ENCODE data around the gene TADA2A.
"Not testable (repeated sequence)": the region's sequence is repeated elsewhere in the genome, so short reads cannot be mapped to it uniquely, and the experiment has no call there.

Gene TADA2A

GRCh38 chr17:37400505-37400904 is 6.2 kb upstream of the TADA2A start:
- DNase-seq: no peak

GRCh38 chr17:37405522-37405921 is 1.2 kb upstream of the TADA2A start:
- DNase-seq: not testable (repeated sequence)

- DNase-seq: no peak
Observed at GRCh38 chr17:37405955-37406634, 591 bp upstream of the TADA2A start.

GRCh38 chr17:37408145-37408479 is 1.4 kb downstream of the TADA2A start:
- DNase-seq: not testable (repeated sequence)

- no peak for DNase-seq
Observed at GRCh38 chr17:37410357-37410756, 3.7 kb downstream of the TADA2A start.

GRCh38 chr17:37413875-37414519 is 7.3 kb downstream of the TADA2A start:
- no peak for DNase-seq

GRCh38 chr17:37417852-37418251 is 11.2 kb downstream of the TADA2A start:
- DNase-seq: peak; percentile 14

- no peak for DNase-seq
Observed at GRCh38 chr17:37422971-37423625, 16.4 kb downstream of the TADA2A start.

- DNase-seq: no peak
Observed at GRCh38 chr17:37425268-37425667, 18.6 kb downstream of the TADA2A start.

- no peak for DNase-seq
Observed at GRCh38 chr17:37429039-37429438, 22.4 kb downstream of the TADA2A start.

- peak; percentile 5 for DNase-seq
Observed at GRCh38 chr17:37429453-37429852, 22.8 kb downstream of the TADA2A start.

- DNase-seq: peak; percentile 55
Observed at GRCh38 chr17:37430051-37430627, 23.5 kb downstream of the TADA2A start.

- no peak for DNase-seq
Observed at GRCh38 chr17:37432671-37433070, 26.0 kb downstream of the TADA2A start.

GRCh38 chr17:37438141-37438540 is 31.5 kb downstream of the TADA2A start:
- no peak for DNase-seq

- no peak for DNase-seq
Observed at GRCh38 chr17:37440424-37440823, 33.7 kb downstream of the TADA2A start.

GRCh38 chr17:37441369-37442014 is 34.8 kb downstream of the TADA2A start:
- DNase-seq: not testable (repeated sequence)

- no peak for DNase-seq
Observed at GRCh38 chr17:37446027-37446426, 39.3 kb downstream of the TADA2A start.

- DNase-seq: peak; percentile 35
Observed at GRCh38 chr17:37447641-37448040, 41.0 kb downstream of the TADA2A start.

- no peak for DNase-seq
Observed at GRCh38 chr17:37450112-37450511, 43.4 kb downstream of the TADA2A start.

- not testable (repeated sequence) for DNase-seq
Observed at GRCh38 chr17:37457801-37458200, 51.1 kb downstream of the TADA2A start.

GRCh38 chr17:37458805-37459204 is 52.1 kb downstream of the TADA2A start:
- DNase-seq: peak; percentile 79

- no peak for DNase-seq
Observed at GRCh38 chr17:37461668-37462067, 55.0 kb downstream of the TADA2A start.

GRCh38 chr17:37462492-37462891 is 55.8 kb downstream of the TADA2A start:
- DNase-seq: no peak

Data from fibroblast of skin of abdomen (primary cell).